ACC112 (cell line): Measurements from ENCODE around the gene SLC9A9.

Experiments used
- H2AFZ ChIP-seq: fragments of 200-600 bp; sonication (generic); one replicate; pipeline ENCODE4 v1.6.0; 2017; ENCODE audit warnings: antibody characterized with exemption, low read length; ENCODE audit not compliant: unreplicated experiment
- H3K27ac ChIP-seq: fragments of 200-600 bp; sonication (generic); 2 replicates; pipeline ENCODE4 v1.5.1; 2014; ENCODE audit warnings: low read depth, mild to moderate bottlenecking, antibody characterized with exemption, low read length, moderate library complexity
- H3K27me3 ChIP-seq: fragments of 200-600 bp; sonication (generic); 2 replicates; pipeline ENCODE4 v1.6.1; 2014; ENCODE audit warnings: mild to moderate bottlenecking, antibody characterized with exemption, low read length, moderate library complexity, mixed read lengths; ENCODE audit not compliant: insufficient read depth
- H3K36me3 ChIP-seq: fragments of 200-600 bp; sonication (generic); 2 replicates; pipeline ENCODE4 v1.6.1; 2016; ENCODE audit warnings: mild to moderate bottlenecking, antibody characterized with exemption, low read length, moderate library complexity, mixed read lengths; ENCODE audit not compliant: insufficient read depth
- H3K4me1 ChIP-seq: fragments of 200-600 bp; sonication (generic); one replicate; pipeline ENCODE4 v1.6.1; 2016; ENCODE audit warnings: low read length, mixed read lengths; ENCODE audit not compliant: insufficient read depth, unreplicated experiment, control insufficient read depth
- H3K4me3 ChIP-seq: fragments of 200-600 bp; sonication (generic); 2 replicates; pipeline ENCODE4 v1.5.1; 2014; ENCODE audit warnings: mild to moderate bottlenecking, low read depth, low read length
- H3K79me2 ChIP-seq: fragments of 200-600 bp; sonication (generic); one replicate; pipeline ENCODE4 v1.6.0; 2016; ENCODE audit warnings: low read length; ENCODE audit not compliant: control insufficient read depth, unreplicated experiment, insufficient read depth

SLC9A9 gene

GRCh38 chr3:143427631-143428030 lies 420.6 kb downstream of the SLC9A9 start:
- Histone ChIP-seq H3K79me2 (no peaks in the 10 kb centered on the region), H3K4me1 (peaks cover 19% of the 10 kb centered on the region), H2AFZ (no peak overlapping the region), H3K36me3 (no peaks in the 10 kb centered on the region), H3K27me3 (no peaks in the 10 kb centered on the region), H3K27ac (no peak overlapping the region), H3K4me3 (no peak overlapping the region)

GRCh38 chr3:143424874-143425273 lies 423.4 kb downstream of the SLC9A9 start:
- Histone ChIP-seq H3K27ac (no peak overlapping the region), H3K4me3 (no peak overlapping the region), H3K79me2 (no peaks in the 10 kb centered on the region), H3K4me1 (peaks cover 19% of the 10 kb centered on the region), H3K27me3 (no peaks in the 10 kb centered on the region), H2AFZ (no peak overlapping the region), H3K36me3 (no peaks in the 10 kb centered on the region)

GRCh38 chr3:143421556-143421955 lies 426.7 kb downstream of the SLC9A9 start:
- H3K27ac ChIP-seq, result no peak overlapping the region
- H3K4me1 ChIP-seq, result peaks cover 9% of the 10 kb centered on the region
- H2AFZ ChIP-seq, result no peak overlapping the region
- H3K79me2 ChIP-seq, result no peaks in the 10 kb centered on the region
- H3K27me3 ChIP-seq, result no peaks in the 10 kb centered on the region
- no peaks in the 10 kb centered on the region for H3K36me3 ChIP-seq
- no peak overlapping the region for H3K4me3 ChIP-seq

- no peak overlapping the region for H2AFZ ChIP-seq
- H3K4me3 ChIP-seq, result no peak overlapping the region
- H3K27me3 ChIP-seq, result no peaks in the 10 kb centered on the region
- H3K4me1 ChIP-seq, result peaks cover 9% of the 10 kb centered on the region
- no peaks in the 10 kb centered on the region for H3K36me3 ChIP-seq
- no peaks in the 10 kb centered on the region for H3K79me2 ChIP-seq
- no peak overlapping the region for H3K27ac ChIP-seq
Measured at GRCh38 chr3:143419611-143420010, 428.7 kb downstream of the SLC9A9 start.

- H3K4me3 ChIP-seq, result no peak overlapping the region
- no peak overlapping the region for H2AFZ ChIP-seq
- no peaks in the 10 kb centered on the region for H3K36me3 ChIP-seq
- no peaks in the 10 kb centered on the region for H3K79me2 ChIP-seq
- H3K27ac ChIP-seq, result no peak overlapping the region
- no peaks in the 10 kb centered on the region for H3K27me3 ChIP-seq
- peaks cover 9% of the 10 kb centered on the region for H3K4me1 ChIP-seq
Measured at GRCh38 chr3:143418391-143418790, 429.9 kb downstream of the SLC9A9 start.

GRCh38 chr3:143416229-143416628 lies 432.0 kb downstream of the SLC9A9 start:
- no peaks in the 10 kb centered on the region for H3K27me3 ChIP-seq
- peaks cover 3% of the 10 kb centered on the region for H3K4me1 ChIP-seq
- no peak overlapping the region for H3K4me3 ChIP-seq
- H3K36me3 ChIP-seq, result no peaks in the 10 kb centered on the region
- H2AFZ ChIP-seq, result no peak overlapping the region
- H3K27ac ChIP-seq, result no peak overlapping the region
- no peaks in the 10 kb centered on the region for H3K79me2 ChIP-seq

GRCh38 chr3:143414571-143415253 lies 433.6 kb downstream of the SLC9A9 start:
- no peaks in the 10 kb centered on the region for H3K27me3 ChIP-seq
- H3K79me2 ChIP-seq, result no peaks in the 10 kb centered on the region
- no peak overlapping the region for H2AFZ ChIP-seq
- H3K36me3 ChIP-seq, result no peaks in the 10 kb centered on the region
- no peak overlapping the region for H3K27ac ChIP-seq
- H3K4me3 ChIP-seq, result no peak overlapping the region
- no peaks in the 10 kb centered on the region for H3K4me1 ChIP-seq

- no peak overlapping the region for H3K27ac ChIP-seq
- H3K4me3 ChIP-seq, result no peak overlapping the region
- H3K4me1 ChIP-seq, result no peaks in the 10 kb centered on the region
- H3K27me3 ChIP-seq, result no peaks in the 10 kb centered on the region
- H2AFZ ChIP-seq, result no peak overlapping the region
- no peaks in the 10 kb centered on the region for H3K79me2 ChIP-seq
- H3K36me3 ChIP-seq, result no peaks in the 10 kb centered on the region
Measured at GRCh38 chr3:143413372-143413771, 434.9 kb downstream of the SLC9A9 start.

GRCh38 chr3:143412084-143412483 lies 436.2 kb downstream of the SLC9A9 start:
- H3K4me3 ChIP-seq, result no peak overlapping the region
- H3K27ac ChIP-seq, result no peak overlapping the region
- H3K27me3 ChIP-seq, result no peaks in the 10 kb centered on the region
- H3K36me3 ChIP-seq, result no peaks in the 10 kb centered on the region
- no peaks in the 10 kb centered on the region for H3K79me2 ChIP-seq
- no peaks in the 10 kb centered on the region for H3K4me1 ChIP-seq
- H2AFZ ChIP-seq, result no peak overlapping the region

GRCh38 chr3:143410259-143410658 lies 438.0 kb downstream of the SLC9A9 start:
- H3K27me3 ChIP-seq, result no peaks in the 10 kb centered on the region
- no peaks in the 10 kb centered on the region for H3K36me3 ChIP-seq
- no peaks in the 10 kb centered on the region for H3K4me1 ChIP-seq
- no peak overlapping the region for H3K27ac ChIP-seq
- no peaks in the 10 kb centered on the region for H3K79me2 ChIP-seq
- no peak overlapping the region for H3K4me3 ChIP-seq
- no peak overlapping the region for H2AFZ ChIP-seq

- no peaks in the 10 kb centered on the region for H3K36me3 ChIP-seq
- H3K79me2 ChIP-seq, result no peaks in the 10 kb centered on the region
- H3K27me3 ChIP-seq, result no peaks in the 10 kb centered on the region
- H3K27ac ChIP-seq, result no peak overlapping the region
- no peak overlapping the region for H2AFZ ChIP-seq
- H3K4me3 ChIP-seq, result no peak overlapping the region
- H3K4me1 ChIP-seq, result no peaks in the 10 kb centered on the region
Measured at GRCh38 chr3:143408771-143409170, 439.5 kb downstream of the SLC9A9 start.
